Spleen (tissue), 11 donors: ENCODE measurements around the gene SLC22A12. TPM values are rescaled to one million over a fixed set of nuclear protein-coding genes. Genes with fewer than 3 reads are reported as not detected.

ENCODE experiments used
- DNase-seq: peaks from one replicate; pipeline ENCODE4 v3.0.0-alpha.2; 2020
- H3K27ac ChIP-seq, 8 donors: fragments of 200-600 bp; sonication (generic) in 7 of 8; 1 replicate in 4 of 8; 2 replicates in 4 of 8; pipeline versions ENCODE4 v1.5.0 to v1.8.0; 2016 to 2021; ENCODE audit warnings: inconsistent platforms in 4 of 8, mild to moderate bottlenecking in 4 of 8, moderate library complexity in 1 of 8
- H3K27me3 ChIP-seq, 7 donors: fragments of 200-600 bp; sonication (generic) in 6 of 7; replicated peaks in 1 of 7; 1 replicate in 4 of 7; 2 replicates in 3 of 7; pipeline versions ENCODE4 v1.5.0 to v1.8.0; 2016 to 2021; ENCODE audit warnings: inconsistent platforms in 3 of 7, mild to moderate bottlenecking in 1 of 7
- H3K36me3 ChIP-seq, 6 donors: fragments of 200-600 bp; sonication (generic) in 5 of 6; 1 replicate in 4 of 6; 2 replicates in 2 of 6; pipeline versions ENCODE4 v1.5.0 to v1.8.0; 2016 to 2021; ENCODE audit warnings: inconsistent platforms in 2 of 6
- H3K4me1 ChIP-seq, 6 donors: fragments of 200-600 bp; sonication (generic) in 5 of 6; 1 replicate in 3 of 6; 2 replicates in 3 of 6; pipeline versions ENCODE4 v1.5.0 to v1.8.0; 2016 to 2021; ENCODE audit warnings: inconsistent platforms in 3 of 6
- H3K4me3 ChIP-seq, 8 donors: fragments of 200-600 bp; sonication (generic) in 7 of 8; 1 replicate in 4 of 8; 2 replicates in 4 of 8; pipeline versions ENCODE4 v1.5.0 to v1.8.0; 2016 to 2021; ENCODE audit warnings: inconsistent platforms in 4 of 8, mild to moderate bottlenecking in 4 of 8, moderate library complexity in 2 of 8
- H3K9me3 ChIP-seq, 8 donors: fragments of 200-600 bp; sonication (generic) in 7 of 8; 1 replicate in 4 of 8; 2 replicates in 4 of 8; pipeline versions ENCODE4 v1.5.0 to v1.8.0; 2016 to 2021; ENCODE audit warnings: inconsistent platforms in 4 of 8
- CTCF ChIP-seq, 11 experiments: fragments of 200-600 bp in 7 of 11; fragments of 450-650 bp in 4 of 11; sonication (generic) in 4 of 11; IDR thresholded peaks in 8 of 11; conservative IDR thresholded peaks in 3 of 11; 1 replicate in 7 of 11; 2 replicates in 4 of 11; pipeline versions ENCODE4 v1.4.0 to v1.8.0; 2016 to 2021; ENCODE audit warnings: antibody characterized with exemption in 11 of 11, inconsistent platforms in 4 of 11, mild to moderate bottlenecking in 1 of 11
- POLR2A ChIP-seq, 3 donors: fragments of 450-650 bp; IDR thresholded peaks; one replicate each; pipeline ENCODE4 v1.5.1; 2017; ENCODE audit warnings: antibody characterized with exemption in 3 of 3, mild to moderate bottlenecking in 1 of 3
- POLR2AphosphoS5 ChIP-seq, 3 donors: sonication (generic); formaldehyde crosslinking; IDR thresholded peaks; one replicate each; pipeline ENCODE4 v1.5.1; 2017; ENCODE audit warnings: antibody characterized with exemption in 3 of 3
- WGBS, 5 donors: extraction: QIAGEN DNeasy Blood & Tissue Kit in 3 of 5; methylation state at CpG; one replicate each; pipeline versions ENCODE4 v1.1.5 to v1.1.7; 2013 to 2018; 5-methylcytosine and 5-hydroxymethylcytosine counted together
- intact Hi-C: fragments of 100-400 bp; cut with DNase I; formaldehyde crosslinking; loops from one replicate; pipeline ENCODE4 v1.15.0; 2023; ENCODE audit warnings: low total_unique reads
- polyA plus RNA-seq, 3 donors: library from polyadenylated mRNA; stranded (reverse); fragments of 200-250 nt; gene quantifications; one replicate each; pipeline ENCODE4 v1.2.1, GENCODE V29; 2013
- total RNA-seq, 7 donors: library from RNA; depleted of rRNA in 3 of 7; stranded (reverse); fragments of >200 nt in 3 of 7; fragmentation: NEBNext Ultra II Directional in 4 of 7; extraction: Animal tissue kit (Norgen Biotek cat#: 25700) in 4 of 7; gene quantifications; one replicate each; pipeline versions ENCODE4 v1.1.0 to v1.2.1, GENCODE V29; 2016 to 2021
- donor health status: healthy with polysubstance abuse.
- donor health status: DM: no; HTN: no; CAD: no; lungs with moderate emphysema.
- donor health status: DM: no; HTN: no; CAD: no.
- donor health status: Bipolar disorder and iron deficiency.
- donor health status: healthy.
- donor health status: DM: no; HTN: no; CAD: no.
- donor health status: DM: yes; HTN: yes; CAD: no.

The SLC22A12 gene
- total and polyA plus RNA-seq, 10 donors = not detected

- Histone ChIP-seq H3K4me3 (no peak overlapping the region), H3K27ac (peak overlapping the region in 4 of 8 donors; percentile 20 to 61 (median 40)), H3K4me1 (peaks cover 14 to 46% (median 31%) of the 10 kb centered on the region in 6 donors), H3K27me3 (peaks cover 0 to 3% (median 0%) of the 10 kb centered on the region in 7 donors), H3K36me3 (no peaks in the 10 kb centered on the region), H3K9me3 (no peaks in the 10 kb centered on the region)
- 35 to 66% (median 51%) methylated on average over 4 of the region's 4 CpGs for WGBS, 5 donors
- DNase-seq = no peak
- intact Hi-C loops = no loop called here
- TF ChIP-seq CTCF (IDR thresholded peaks at IDR 0.05 in 8 of 11, conservative IDR thresholded peaks at IDR 0.05 in 3 of 11) = no peak
- no peak for TF ChIP-seq POLR2AphosphoS5 (IDR thresholded peaks at IDR 0.05)
Observed at GRCh38 chr11:64624883-64625481, 34.0 kb downstream of the SLC22A12 start.

GRCh38 chr11:64626637-64627036 is 35.6 kb downstream of the SLC22A12 start:
- Histone ChIP-seq H3K36me3 (no peaks in the 10 kb centered on the region), H3K27ac (no peak overlapping the region), H3K9me3 (no peaks in the 10 kb centered on the region), H3K4me1 (peaks cover 4 to 30% (median 16%) of the 10 kb centered on the region in 6 donors), H3K27me3 (peaks cover 0 to 12% (median 0%) of the 10 kb centered on the region in 7 donors), H3K4me3 (no peak overlapping the region)
- 74 to 89% (median 78%) methylated on average over 9 of the region's 9 CpGs for WGBS, 5 donors
- no peak for DNase-seq
- intact Hi-C loops = no loop called here
- TF ChIP-seq CTCF (IDR thresholded peaks at IDR 0.05 in 8 of 11, conservative IDR thresholded peaks at IDR 0.05 in 3 of 11) (no peak), POLR2AphosphoS5 (IDR thresholded peaks at IDR 0.05) (no peak), POLR2A (IDR thresholded peaks at IDR 0.05) (no peak)

GRCh38 chr11:64627371-64627770 is 36.4 kb downstream of the SLC22A12 start:
- intact Hi-C loops = no loop called here
- no peak overlapping the region for H3K27ac ChIP-seq
- no peaks in the 10 kb centered on the region for H3K36me3 ChIP-seq
- DNase-seq = no peak
- WGBS, 5 donors = 78 to 89% (median 87%) methylated on average over 4 of the region's 4 CpGs
- no peak overlapping the region for H3K4me3 ChIP-seq
- no peaks in the 10 kb centered on the region for H3K9me3 ChIP-seq
- H3K4me1 ChIP-seq = peaks cover 4 to 22% (median 12%) of the 10 kb centered on the region in 6 donors
- TF ChIP-seq POLR2A (IDR thresholded peaks at IDR 0.05) = no peak
- no peak for TF ChIP-seq CTCF (IDR thresholded peaks at IDR 0.05 in 8 of 11, conservative IDR thresholded peaks at IDR 0.05 in 3 of 11)
- no peak for TF ChIP-seq POLR2AphosphoS5 (IDR thresholded peaks at IDR 0.05)
- peaks cover 0 to 12% (median 0%) of the 10 kb centered on the region in 7 donors for H3K27me3 ChIP-seq

- H3K4me1 ChIP-seq = peaks cover 4 to 26% (median 11%) of the 10 kb centered on the region in 6 donors
- WGBS, 5 donors = 69 to 90% (median 89%) methylated on average over 2 of the region's 2 CpGs
- no peaks in the 10 kb centered on the region for H3K9me3 ChIP-seq
- TF ChIP-seq CTCF (IDR thresholded peaks at IDR 0.05 in 8 of 11, conservative IDR thresholded peaks at IDR 0.05 in 3 of 11) = no peak
- no peak for TF ChIP-seq POLR2A (IDR thresholded peaks at IDR 0.05)
- no peak for TF ChIP-seq POLR2AphosphoS5 (IDR thresholded peaks at IDR 0.05)
- no peak overlapping the region for H3K27ac ChIP-seq
- intact Hi-C loops = no loop called here
- no peak for DNase-seq
- peaks cover 0 to 12% (median 0%) of the 10 kb centered on the region in 7 donors for H3K27me3 ChIP-seq
- H3K4me3 ChIP-seq = no peak overlapping the region
- no peaks in the 10 kb centered on the region for H3K36me3 ChIP-seq
Observed at GRCh38 chr11:64628596-64628995, 37.6 kb downstream of the SLC22A12 start.
